Stimulated activated CD4-positive, alpha-beta T cell treated with anti-CD3 and anti-CD28 coated beads, Interleukin-2, amount 100 ng/mL, for 4 hours (primary cell): ENCODE data around the gene NPTX1.

Experiments used
- DNase-seq: peaks from one replicate; pipeline ENCODE4 v3.0.0-alpha.2; 2020; ENCODE audit warnings: low read depth

Gene NPTX1

DNA sequence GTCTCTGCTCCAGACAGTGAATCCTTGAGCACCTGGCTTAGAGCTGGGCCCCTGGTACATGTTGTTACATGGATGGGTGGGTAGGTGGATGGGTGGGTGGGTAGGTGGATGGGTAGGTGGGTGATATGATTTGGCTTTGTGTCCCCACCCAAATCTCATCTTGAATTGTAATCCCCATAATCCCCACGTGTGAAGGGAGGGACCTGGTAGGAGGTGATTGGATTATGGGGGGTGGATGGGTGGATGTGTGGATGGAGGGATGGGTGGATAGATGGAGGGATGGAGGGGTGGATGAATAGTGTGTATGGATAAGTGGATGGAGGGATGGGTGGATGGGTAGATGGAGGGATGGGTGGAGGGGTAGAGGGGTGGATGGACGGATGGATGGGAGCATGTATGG, 26.6 kb upstream of the NPTX1 start:
- DNase-seq, result no peak

DNA sequence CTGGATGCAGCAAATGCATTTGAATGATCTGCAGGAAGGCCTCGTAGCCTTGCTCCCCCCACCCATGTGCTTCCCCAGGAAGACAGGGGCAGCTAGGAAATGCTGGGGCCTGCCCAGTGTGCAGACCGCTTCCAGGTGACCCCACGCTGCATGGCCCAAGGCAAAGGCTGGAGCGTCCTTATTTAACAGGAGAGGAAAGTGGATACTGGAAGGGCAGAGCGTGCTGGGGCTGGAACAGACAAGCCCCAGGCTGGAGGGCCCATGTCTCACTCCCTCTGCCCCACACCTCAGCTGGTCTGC, 26.1 kb upstream of the NPTX1 start:
- DNase-seq, result no peak

DNA sequence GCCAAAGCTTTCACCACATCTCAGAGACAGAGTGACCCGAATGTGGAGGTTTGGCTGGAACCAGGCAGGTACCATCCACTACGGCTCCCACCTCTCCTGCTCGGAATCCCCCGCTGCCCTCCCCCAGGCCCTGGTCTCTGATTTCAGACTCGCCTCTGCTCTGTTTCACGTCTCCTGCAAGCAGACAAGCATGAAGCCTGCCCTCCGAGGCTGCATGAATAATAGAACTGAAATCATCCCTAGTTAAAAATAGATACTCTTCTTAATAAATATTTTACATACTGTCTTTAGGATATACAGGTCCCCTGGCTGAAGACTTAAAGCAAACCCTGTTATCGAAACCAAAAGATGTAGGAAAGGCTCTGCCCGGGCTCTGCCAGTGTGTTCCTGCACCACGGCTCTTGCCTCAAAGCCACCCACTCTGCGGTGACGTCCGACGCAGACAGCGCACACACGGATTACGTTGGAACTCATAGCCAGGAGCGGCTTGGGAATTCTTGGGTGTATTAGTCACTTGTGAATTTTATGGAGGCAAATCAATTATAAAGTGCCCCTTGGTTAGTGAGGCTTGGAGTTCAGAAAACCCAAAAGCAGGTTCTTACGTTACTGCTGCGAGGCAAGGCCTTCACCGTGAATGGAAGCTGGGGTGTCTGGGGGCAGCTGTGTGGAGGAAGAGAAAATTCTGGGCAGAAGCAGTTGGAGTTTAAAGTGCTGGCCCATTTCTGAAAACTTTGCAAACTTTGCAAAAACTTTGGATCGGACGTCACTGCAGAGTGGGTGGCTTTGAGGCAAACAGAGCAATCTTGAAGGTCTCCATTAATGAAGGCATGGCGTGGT, 25.6 kb upstream of the NPTX1 start:
- DNase-seq, result no peak

DNA sequence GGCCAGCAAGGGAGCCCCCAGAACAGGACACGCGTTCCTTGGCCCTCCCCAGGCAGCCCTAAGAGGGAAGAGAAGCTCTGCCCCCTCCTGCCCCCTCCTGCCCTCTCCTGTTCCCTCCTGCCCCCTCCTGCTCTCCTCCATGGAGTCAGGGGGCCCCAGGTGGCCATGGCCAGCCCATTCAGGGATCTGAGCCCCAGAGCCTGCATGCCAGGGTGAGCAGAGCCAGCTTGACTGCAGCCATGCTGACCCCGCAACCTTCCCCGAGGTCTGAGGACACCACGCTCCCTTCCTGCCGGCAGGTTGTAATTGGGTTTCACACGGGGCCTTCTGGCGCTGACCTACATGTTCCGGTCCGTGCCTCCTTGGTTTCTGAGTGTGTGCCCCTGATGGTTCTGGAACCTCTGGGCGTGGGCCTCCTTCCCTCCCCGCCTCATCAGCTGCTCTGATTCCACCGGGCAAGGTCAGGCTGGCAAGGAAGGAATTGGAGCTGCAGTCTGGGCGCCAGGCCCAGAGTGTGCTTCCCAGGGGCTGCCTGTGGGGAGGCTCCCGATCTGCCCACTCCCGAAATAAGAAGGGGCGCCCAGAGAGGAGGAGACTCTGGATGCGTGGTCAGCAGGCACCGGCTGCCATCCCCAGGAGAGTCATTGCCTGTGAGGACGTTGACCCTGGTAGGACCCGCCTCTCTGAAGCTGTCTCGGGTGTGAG, 23.7 kb upstream of the NPTX1 start:
- DNase-seq, result no peak

DNA sequence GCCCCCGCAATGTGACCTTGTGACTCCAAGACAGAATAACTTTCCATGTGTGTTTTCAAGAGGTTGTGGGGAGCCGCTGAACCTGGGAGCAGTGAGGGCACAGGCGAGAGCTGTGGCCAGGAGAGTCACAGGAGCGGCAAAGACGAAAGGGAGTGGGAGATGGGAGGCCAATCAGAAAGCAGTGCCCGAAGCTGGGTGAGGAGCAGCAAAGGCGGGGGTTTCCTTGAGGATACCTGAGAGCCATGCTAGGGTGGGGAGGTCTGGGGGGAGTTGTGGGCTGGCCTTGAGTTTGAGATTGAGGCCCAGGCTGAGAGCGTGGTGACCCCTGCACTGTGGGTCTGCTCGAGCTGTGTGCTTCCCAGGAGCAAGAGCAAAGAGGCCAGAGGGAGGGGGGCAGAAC, 23.2 kb upstream of the NPTX1 start:
- no peak for DNase-seq

DNA sequence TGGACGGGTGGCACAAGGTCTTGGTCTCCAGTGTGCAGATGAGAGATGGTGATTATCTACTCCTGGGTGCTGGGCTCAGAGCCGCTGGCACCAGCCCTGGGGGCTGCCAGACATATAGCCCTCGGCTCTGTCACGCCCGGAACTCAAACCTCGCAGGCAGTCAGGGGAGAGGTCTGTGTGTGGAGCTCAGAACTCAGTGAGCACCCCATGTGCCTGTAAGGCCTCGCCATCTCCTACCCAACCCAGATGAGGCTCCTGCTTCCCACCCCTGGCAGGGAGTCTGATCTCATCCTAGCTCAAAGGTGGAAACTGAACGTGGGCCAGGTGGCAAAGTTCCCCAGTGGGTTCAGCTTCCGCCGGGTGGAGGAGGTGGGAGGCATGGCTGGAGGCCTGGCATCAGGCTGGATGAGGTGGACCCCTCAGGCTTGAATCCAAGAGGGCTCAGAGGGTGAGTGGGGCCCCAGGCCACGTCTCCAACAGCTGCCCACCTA, 22.6 kb upstream of the NPTX1 start:
- no peak for DNase-seq

DNA sequence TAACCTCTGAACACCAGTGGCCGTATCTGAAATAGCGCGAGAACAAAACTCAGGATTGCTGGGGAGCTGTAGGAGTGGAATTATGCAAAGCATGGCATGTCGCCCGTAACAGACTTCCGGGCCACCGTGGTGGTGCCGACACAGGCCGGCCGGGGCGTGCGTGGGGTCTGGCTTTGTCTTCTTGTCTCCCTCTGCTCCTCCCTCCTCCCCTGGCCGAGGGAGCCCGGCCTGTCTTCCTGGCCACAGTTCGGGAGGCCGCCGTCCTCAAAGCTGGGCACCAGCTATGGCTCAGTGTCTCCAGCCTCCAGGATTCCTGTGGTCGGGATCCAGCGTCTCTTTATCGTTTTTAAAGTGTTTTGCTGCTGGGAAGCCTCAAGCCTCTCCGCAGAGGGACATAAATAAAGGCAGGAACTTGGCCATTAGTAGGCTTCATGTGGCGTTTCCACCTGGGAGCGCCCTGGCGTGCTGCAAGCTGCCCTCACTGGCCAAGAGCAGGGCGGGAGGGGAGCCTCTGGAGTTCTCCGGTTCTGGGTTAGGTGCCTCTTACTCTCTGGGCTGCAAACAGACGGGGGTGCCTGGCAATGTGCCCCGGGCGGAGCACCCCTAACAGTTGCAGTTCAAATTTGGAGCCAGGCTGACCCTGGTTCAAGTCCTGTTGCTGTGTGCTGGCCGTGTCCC, 22.0 kb upstream of the NPTX1 start:
- DNase-seq, result no peak

DNA sequence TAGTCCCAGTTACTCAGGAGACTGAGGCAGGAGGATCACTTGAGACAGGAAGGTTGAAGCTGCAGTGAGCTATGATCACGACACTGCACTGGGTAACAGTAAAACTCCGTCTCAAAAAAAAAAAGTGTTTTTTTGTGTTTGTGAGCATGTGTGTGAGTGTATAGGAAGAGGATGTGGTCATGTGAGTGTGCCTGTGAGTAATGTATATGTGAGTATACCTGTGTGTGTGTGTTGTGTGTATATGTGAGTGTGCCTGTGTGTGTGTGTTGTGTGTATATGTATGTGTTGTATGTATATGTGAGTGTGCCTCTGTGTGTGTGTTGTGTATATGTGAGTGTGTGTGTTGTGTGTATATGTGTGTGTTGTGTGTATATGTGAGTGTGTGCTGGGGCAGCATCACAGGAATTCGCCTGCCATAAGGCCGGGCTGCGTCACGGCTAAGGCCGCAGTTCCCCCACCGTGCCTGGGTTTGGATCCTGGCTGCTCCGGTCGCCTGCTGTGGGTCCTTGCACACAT, 21.4 kb upstream of the NPTX1 start:
- no peak for DNase-seq

DNA sequence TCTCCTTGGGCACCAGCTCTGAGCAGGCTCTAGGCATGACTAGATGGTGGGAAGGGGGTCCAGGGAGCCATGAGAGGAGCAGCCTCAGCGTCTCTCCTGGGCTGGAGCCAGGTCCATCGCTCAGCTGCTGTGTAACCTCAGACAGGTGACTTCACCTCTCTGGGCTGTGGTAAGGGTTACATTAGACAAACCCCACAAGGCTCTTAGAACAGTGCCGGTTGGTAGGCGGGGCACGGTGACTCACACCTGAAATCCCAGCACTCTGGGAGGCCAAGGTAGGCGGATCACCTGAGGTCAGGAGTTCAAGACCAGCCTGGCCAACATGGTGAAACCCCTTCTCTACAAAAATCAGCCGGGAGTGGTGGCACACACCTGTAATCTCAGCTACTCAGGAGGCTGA, 18.1 kb upstream of the NPTX1 start:
- DNase-seq, result no peak

DNA sequence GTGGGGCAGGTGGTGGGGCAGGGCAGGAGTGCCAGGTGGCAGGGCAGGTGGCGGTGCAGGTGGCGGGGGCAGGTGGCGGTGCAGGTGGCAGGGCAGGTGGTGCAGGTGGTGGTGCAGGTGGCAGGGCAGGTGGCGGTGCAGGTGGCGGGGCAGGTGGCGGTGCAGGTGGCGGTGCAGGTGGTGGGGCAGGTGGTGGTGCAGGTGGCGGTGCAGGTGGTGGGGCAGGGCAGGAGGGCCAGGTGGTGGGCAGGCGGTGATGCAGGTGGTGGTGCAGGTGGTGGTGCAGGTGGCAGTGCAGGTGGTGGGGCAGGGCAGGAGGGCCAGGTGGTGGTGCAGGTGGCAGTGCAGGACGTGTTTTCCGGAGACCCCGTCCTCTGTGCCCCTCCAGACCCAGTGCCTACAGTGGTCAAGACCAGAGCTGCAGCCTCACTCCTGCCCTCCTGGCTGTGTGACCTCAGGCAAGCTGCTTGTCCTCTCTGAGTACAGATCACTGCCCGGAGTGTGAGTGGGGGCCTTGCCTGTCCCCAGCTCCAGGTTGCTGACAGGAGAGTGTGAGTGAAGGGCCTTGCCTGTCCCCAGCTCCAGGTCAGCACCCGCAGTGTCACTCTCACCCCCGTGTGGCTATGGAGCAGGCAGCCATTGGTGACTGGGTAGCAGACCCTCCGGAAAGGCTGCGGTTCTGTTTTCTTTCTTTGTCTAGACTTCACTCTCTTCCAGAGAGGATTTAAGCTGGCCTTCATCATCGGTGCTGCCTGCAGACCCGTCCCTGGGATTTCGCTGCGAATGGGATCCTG, 16.1 kb upstream of the NPTX1 start:
- no peak for DNase-seq

DNA sequence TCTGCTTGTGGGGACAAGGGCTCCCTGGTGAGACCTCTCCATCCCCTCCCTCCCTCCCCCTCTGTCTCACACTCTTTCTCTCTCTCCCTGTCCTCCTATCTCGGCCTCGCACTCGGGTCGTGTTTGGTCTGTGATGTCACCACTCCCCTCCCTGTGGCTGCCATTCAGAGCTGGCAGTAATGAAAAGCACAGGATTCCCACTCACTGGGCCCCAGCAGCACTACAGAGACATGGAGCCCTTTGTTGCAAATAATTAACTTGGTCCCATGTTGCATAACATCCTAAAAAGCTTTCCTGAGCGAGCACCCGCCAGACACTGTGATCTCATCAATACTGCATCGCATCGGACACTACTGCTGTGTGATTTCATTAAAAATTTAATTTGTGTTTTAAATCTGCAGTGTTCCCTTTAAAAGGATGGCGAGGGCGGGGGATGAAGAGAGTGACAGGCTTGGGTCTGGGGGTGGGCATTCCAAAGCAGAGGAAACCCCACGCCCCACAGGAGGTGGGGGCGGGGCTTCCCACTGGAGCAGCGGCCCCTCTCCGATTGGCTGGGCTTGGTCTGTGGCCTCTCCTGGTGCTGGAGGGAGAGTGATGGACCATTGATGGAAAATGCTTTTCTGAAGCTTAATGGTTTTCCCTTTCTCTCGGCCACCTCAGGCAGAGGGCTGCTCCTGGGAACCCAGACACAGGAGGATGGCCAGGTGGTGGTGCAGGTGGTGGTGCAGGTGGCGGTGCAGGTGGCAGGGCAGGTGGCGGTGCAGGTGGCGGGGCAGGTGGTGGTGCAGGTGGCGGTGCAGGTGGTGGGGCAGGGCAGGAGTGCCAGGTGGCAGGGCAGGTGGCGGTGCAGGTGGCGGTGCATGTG, 15.3 kb upstream of the NPTX1 start:
- no peak for DNase-seq

DNA sequence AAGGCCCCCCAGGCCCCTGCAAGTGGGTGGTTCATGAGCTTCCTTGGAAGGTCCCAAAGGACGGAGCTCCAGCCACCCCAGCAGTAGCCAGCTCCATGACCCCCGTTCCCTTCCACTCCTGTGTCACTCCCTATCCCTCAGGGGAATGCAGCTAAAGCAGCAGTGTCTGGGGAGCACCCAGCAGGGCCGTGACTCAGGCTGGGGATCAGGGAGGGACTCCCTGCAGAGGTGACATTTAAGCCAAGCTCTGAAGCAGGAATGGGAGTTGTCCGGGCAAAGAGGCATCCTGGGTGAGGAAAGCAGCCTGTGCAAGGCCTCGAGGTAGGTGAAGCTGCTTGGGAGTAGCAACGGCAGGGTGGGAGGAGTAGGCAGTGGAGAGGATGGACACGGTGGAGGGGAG, 11.1 kb upstream of the NPTX1 start:
- no peak for DNase-seq

DNA sequence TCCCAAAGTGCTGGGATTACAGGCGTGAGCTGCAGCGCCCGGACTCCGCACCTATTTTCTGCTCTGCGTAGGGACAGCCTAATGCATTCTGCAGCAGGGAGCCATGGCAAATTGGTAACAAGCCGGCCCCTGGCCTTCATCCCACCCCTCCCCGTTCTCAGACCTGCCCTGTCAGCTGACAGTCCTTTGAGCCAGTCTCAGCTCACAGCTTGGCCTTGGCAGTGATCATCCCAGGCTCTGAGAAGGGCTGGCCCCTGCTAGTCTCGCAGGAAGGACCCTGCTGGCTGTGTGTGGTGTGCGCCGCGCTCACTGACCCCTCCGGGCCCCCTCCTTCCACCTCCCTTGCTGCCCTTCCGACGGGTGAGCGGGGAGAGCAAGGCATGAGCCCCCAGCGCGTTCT, 10.3 kb upstream of the NPTX1 start:
- no peak for DNase-seq

DNA sequence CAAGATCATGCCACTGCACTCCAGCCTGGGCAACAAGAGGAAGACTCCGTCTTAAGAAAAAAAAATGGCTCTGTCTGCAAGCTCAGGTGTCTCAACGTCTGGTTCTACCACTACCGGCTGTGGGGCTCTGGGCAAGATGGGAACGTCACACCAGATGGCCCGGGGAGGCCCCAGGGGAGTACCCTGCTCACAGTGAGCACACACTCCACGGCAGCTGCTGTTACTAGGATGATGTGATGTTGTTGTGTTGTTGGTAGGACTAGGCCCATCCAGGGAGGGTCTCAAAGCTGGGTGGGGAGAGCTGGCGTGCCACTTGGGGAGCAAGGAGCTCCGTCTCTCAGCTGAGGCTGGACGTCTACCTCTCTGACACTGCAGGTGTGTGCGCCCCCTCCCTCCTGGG, 9.4 kb upstream of the NPTX1 start:
- no peak for DNase-seq

DNA sequence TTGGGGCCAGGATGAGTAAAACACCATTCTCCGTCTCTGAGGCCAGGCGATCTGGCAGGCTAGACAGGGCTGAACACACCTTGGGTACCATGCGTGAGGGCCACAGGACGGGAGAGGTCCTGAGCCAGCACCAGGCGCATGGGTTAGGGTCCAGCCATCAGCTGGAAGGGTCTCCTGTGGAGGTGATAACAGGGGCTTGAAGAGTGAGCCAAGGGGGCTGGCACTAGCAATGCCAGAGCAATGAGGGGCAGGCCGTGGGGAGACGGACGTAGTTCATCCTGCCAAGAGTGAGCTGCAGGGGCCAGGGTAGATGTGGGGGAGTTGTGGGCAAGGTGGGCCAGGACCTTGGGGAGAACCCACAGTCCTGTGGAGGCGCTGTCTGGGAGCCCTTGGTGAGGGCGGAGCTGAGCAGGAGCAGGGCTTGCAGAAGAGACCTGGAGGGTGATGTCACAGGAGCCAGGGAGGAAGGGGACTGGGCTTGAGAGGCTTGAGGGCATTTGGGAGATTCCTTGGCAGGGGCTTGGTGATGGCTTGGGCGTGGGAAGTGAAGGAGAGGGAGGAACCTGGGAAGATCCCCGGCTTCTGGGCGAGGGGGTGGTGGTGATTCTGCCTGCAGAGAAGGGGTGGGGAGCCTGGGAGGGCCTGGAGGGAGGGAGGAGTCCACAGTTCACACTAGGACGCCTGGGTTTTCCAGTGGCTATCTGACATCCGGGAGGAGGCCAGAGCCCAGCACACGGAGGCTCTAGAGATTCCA, 6.3 kb upstream of the NPTX1 start:
- no peak for DNase-seq

DNA sequence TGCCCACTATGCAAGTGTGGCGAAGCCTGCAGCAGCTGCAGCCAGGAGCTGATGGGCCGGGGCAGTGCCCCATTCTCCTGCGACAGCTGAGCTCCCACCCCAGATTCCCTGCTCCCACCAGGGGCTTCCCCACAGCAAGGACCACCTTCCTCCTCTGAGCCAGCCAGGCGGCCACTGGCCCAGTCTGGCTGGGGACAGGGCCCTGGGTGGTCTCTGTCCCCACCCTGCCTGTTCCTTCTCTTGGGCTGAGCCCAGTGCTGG, 5.6 kb upstream of the NPTX1 start:
- no peak for DNase-seq

DNA sequence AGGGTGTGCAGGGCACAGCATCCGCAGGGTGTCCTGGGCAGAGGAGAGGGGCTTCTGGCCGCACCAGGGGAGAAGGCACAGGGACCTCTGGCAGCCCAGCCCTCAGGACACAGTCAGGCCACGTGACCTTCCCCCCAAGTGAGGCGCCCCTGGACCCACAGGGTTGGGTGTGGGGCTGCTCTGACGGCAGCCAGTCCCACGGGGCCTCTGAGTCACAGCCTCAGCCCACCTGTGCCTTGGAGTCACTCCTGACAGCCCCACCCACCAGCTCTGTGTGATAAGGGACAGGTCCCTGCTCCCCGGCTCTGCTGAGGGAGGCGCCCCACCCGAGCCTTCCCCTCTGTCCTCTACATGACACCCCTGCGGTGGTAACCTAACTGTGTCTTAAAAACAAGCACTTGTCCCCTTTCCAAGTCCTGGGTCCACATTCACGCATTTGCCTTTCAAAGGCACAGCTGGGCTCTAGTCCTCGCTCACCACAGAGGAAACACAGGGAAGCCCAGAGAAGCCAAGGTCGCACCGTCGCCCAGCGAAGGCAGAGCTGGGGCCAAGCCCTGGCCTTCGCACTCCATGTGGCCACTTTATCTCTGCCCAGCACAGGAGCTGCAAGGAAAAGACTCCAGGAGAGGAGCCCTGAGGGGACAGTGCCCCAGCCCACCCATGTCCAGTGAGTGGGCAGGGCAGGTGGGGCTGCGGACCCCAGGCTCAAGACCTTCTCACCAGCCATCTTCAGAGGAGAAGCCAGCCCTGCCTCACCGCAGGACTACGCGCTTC, 5.1 kb upstream of the NPTX1 start:
- no peak for DNase-seq

DNA sequence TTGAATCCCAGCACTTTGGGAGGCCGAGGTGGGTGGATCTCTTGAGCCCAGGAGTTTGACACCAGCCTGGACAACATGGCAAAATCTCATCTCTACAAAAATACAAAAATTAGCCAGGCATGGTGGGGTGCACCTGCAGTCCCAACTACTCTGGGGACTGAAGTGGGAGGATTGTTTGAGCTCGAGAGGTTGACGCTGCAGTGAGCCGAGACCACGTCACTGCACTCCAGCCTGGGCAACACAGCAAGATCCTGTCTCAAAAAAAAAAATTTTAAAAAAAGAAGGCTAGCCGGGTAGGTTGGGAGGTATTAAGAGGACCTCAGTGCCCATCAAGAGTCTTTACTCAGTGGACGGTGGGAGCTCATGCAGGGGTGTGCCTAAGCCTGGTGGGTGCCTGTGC, 3.8 kb upstream of the NPTX1 start:
- no peak for DNase-seq

DNA sequence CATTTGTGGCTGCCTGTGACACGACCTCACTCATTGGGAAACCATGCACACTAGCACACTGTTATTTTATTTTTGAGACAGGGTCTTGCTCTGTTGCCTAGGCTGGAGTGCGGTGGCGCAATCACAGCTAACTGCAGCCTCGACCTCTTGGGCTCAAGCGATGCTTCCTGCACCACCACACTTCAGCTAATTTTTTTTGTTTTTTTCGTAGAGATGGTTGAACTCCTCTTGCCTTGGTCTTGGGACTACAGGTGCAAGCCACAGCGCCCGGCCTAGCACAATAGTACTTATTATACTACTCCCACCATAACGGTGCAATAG, 2.8 kb upstream of the NPTX1 start:
- no peak for DNase-seq
